Stimulated activated naive CD8-positive, alpha-beta T cell treated with anti-CD3 and anti-CD28 coated beads, Interleukin-15, Interleukin-2, amounts not matched to agents 100 ng/mL and 50 ng/mL, for 24 hours (primary cell): Measurements from ENCODE around the gene GPC6.
"Not testable (repeated sequence)": the region's sequence is repeated elsewhere in the genome, so short reads cannot be mapped to it uniquely, and the experiment has no call there.

Experiments
- H3K27ac Mint-ChIP-seq: one replicate; pipeline ENCODE4 v1.8.0; 2021; ENCODE audit warnings: mild to moderate bottlenecking, mixed read lengths
- H3K27me3 Mint-ChIP-seq: one replicate; pipeline ENCODE4 v1.8.0; 2021; ENCODE audit warnings: mixed read lengths
- H3K36me3 Mint-ChIP-seq: one replicate; pipeline ENCODE4 v1.8.0; 2021; ENCODE audit warnings: low read depth, mixed read lengths
- H3K4me1 Mint-ChIP-seq: one replicate; pipeline ENCODE4 v1.8.0; 2021; ENCODE audit warnings: low read depth, mixed read lengths
- H3K4me3 Mint-ChIP-seq: one replicate; pipeline ENCODE4 v1.8.0; 2021; ENCODE audit warnings: mild to moderate bottlenecking, mixed read lengths
- H3K9me3 Mint-ChIP-seq: one replicate; pipeline ENCODE4 v1.8.0; 2021; ENCODE audit warnings: mixed read lengths

Gene GPC6

GRCh38 chr13:93226623-93227279 is at the start of gene GPC6:
GPC6 (plus strand) TSS chr13:93226807.
- no peaks in the 10 kb centered on the region for H3K4me1 Mint-ChIP-seq

GRCh38 chr13:93180356-93180969 is 46.1 kb upstream of the GPC6 start:
- Mint-ChIP-seq H3K27me3 (no peaks in the 10 kb centered on the region), H3K36me3 (no peaks in the 10 kb centered on the region), H3K4me1 (no peaks in the 10 kb centered on the region), H3K9me3 (peaks cover 7% of the 10 kb centered on the region), H3K4me3 (no peak overlapping the region), H3K27ac (no peak overlapping the region)

More at GRCh38 chr13:93226623-93227279, at the start of gene GPC6:
- peaks cover 58% of the 10 kb centered on the region for H3K27me3 Mint-ChIP-seq
- H3K27ac Mint-ChIP-seq, result no peak within 1 kb of the TSS
- no peaks in the 10 kb centered on the region for H3K36me3 Mint-ChIP-seq
- H3K4me3 Mint-ChIP-seq, result no peak within 1 kb of the TSS
- peaks cover 9% of the 10 kb centered on the region for H3K9me3 Mint-ChIP-seq

GRCh38 chr13:93182406-93182805 is 44.2 kb upstream of the GPC6 start:
- H3K36me3 Mint-ChIP-seq, result no peaks in the 10 kb centered on the region
- H3K4me1 Mint-ChIP-seq, result no peaks in the 10 kb centered on the region
- H3K9me3 Mint-ChIP-seq, result peaks cover 4% of the 10 kb centered on the region
- no peaks in the 10 kb centered on the region for H3K27me3 Mint-ChIP-seq
- H3K4me3 Mint-ChIP-seq, result no peak overlapping the region
- no peak overlapping the region for H3K27ac Mint-ChIP-seq

GRCh38 chr13:93183302-93183701 is 43.3 kb upstream of the GPC6 start:
- no peak overlapping the region for H3K4me3 Mint-ChIP-seq
- peaks cover 4% of the 10 kb centered on the region for H3K9me3 Mint-ChIP-seq
- H3K27ac Mint-ChIP-seq, result no peak overlapping the region
- no peaks in the 10 kb centered on the region for H3K36me3 Mint-ChIP-seq
- H3K27me3 Mint-ChIP-seq, result no peaks in the 10 kb centered on the region
- H3K4me1 Mint-ChIP-seq, result no peaks in the 10 kb centered on the region

GRCh38 chr13:93190006-93190405 is 36.6 kb upstream of the GPC6 start:
- Mint-ChIP-seq H3K9me3 (peaks cover 13% of the 10 kb centered on the region), H3K27me3 (no peaks in the 10 kb centered on the region), H3K4me1 (no peaks in the 10 kb centered on the region), H3K4me3 (no peak overlapping the region), H3K27ac (no peak overlapping the region), H3K36me3 (no peaks in the 10 kb centered on the region)

GRCh38 chr13:93193682-93194081 is 32.9 kb upstream of the GPC6 start:
- Mint-ChIP-seq H3K27ac (no peak overlapping the region), H3K4me1 (no peaks in the 10 kb centered on the region), H3K36me3 (no peaks in the 10 kb centered on the region), H3K9me3 (peaks cover 20% of the 10 kb centered on the region), H3K27me3 (no peaks in the 10 kb centered on the region), H3K4me3 (no peak overlapping the region)

- Mint-ChIP-seq H3K36me3 (no peaks in the 10 kb centered on the region), H3K27ac (no peak overlapping the region), H3K4me1 (no peaks in the 10 kb centered on the region), H3K27me3 (no peaks in the 10 kb centered on the region), H3K4me3 (no peak overlapping the region), H3K9me3 (peaks cover 8% of the 10 kb centered on the region)
Measured at GRCh38 chr13:93199856-93200255, 26.8 kb upstream of the GPC6 start.

- no peak overlapping the region for H3K27ac Mint-ChIP-seq
Measured at GRCh38 chr13:93200626-93201025, 26.0 kb upstream of the GPC6 start.

GRCh38 chr13:93201992-93202558 is 24.5 kb upstream of the GPC6 start:
- H3K9me3 Mint-ChIP-seq, result no peaks in the 10 kb centered on the region
- no peak overlapping the region for H3K27ac Mint-ChIP-seq
- H3K4me3 Mint-ChIP-seq, result no peak overlapping the region
- no peaks in the 10 kb centered on the region for H3K36me3 Mint-ChIP-seq
- no peaks in the 10 kb centered on the region for H3K4me1 Mint-ChIP-seq
- H3K27me3 Mint-ChIP-seq, result no peaks in the 10 kb centered on the region

More at GRCh38 chr13:93200626-93201025, 26.0 kb upstream of the GPC6 start:
- Mint-ChIP-seq H3K4me1 (no peaks in the 10 kb centered on the region), H3K4me3 (no peak overlapping the region), H3K36me3 (no peaks in the 10 kb centered on the region), H3K9me3 (peaks cover under 1% of the 10 kb centered on the region), H3K27me3 (no peaks in the 10 kb centered on the region)

GRCh38 chr13:93206778-93207392 is 19.7 kb upstream of the GPC6 start:
- H3K9me3 Mint-ChIP-seq, H3K27me3 Mint-ChIP-seq, H3K27ac Mint-ChIP-seq, H3K4me1 Mint-ChIP-seq, H3K4me3 Mint-ChIP-seq, H3K36me3 Mint-ChIP-seq: not testable (repeated sequence)

GRCh38 chr13:93216122-93216521 is 10.5 kb upstream of the GPC6 start:
- no peaks in the 10 kb centered on the region for H3K27me3 Mint-ChIP-seq
- no peaks in the 10 kb centered on the region for H3K9me3 Mint-ChIP-seq
- no peak overlapping the region for H3K27ac Mint-ChIP-seq
- H3K4me1 Mint-ChIP-seq, result no peaks in the 10 kb centered on the region
- no peaks in the 10 kb centered on the region for H3K36me3 Mint-ChIP-seq
- no peak overlapping the region for H3K4me3 Mint-ChIP-seq

GRCh38 chr13:93217721-93218261 is 8.8 kb upstream of the GPC6 start:
- H3K27ac Mint-ChIP-seq, result no peak overlapping the region
- no peaks in the 10 kb centered on the region for H3K27me3 Mint-ChIP-seq
- no peaks in the 10 kb centered on the region for H3K36me3 Mint-ChIP-seq
- no peak overlapping the region for H3K4me3 Mint-ChIP-seq
- H3K4me1 Mint-ChIP-seq, result no peaks in the 10 kb centered on the region
- H3K9me3 Mint-ChIP-seq, result no peaks in the 10 kb centered on the region

- no peaks in the 10 kb centered on the region for H3K4me1 Mint-ChIP-seq
- no peaks in the 10 kb centered on the region for H3K9me3 Mint-ChIP-seq
- no peaks in the 10 kb centered on the region for H3K36me3 Mint-ChIP-seq
- H3K27me3 Mint-ChIP-seq, result no peaks in the 10 kb centered on the region
- H3K4me3 Mint-ChIP-seq, result no peak overlapping the region
- H3K27ac Mint-ChIP-seq, result no peak overlapping the region
Measured at GRCh38 chr13:93218583-93218982, 8.0 kb upstream of the GPC6 start.

GRCh38 chr13:93220073-93220472 is 6.5 kb upstream of the GPC6 start:
- Mint-ChIP-seq H3K27ac (no peak overlapping the region), H3K4me3 (no peak overlapping the region), H3K9me3 (peaks cover 5% of the 10 kb centered on the region), H3K4me1 (no peaks in the 10 kb centered on the region), H3K36me3 (no peaks in the 10 kb centered on the region), H3K27me3 (peaks cover 7% of the 10 kb centered on the region)

GRCh38 chr13:93222976-93223375 is 3.6 kb upstream of the GPC6 start:
- Mint-ChIP-seq H3K9me3 (peaks cover 9% of the 10 kb centered on the region), H3K27me3 (peaks cover 30% of the 10 kb centered on the region), H3K4me1 (no peaks in the 10 kb centered on the region), H3K27ac (no peak overlapping the region), H3K36me3 (no peaks in the 10 kb centered on the region), H3K4me3 (no peak overlapping the region)
